NCI-H460 (cell line): Measurements from ENCODE around the gene OR4K2. TPM values are rescaled to one million over a fixed set of nuclear protein-coding genes. Genes with fewer than 3 reads are reported as not detected.

Source experiments
- total RNA-seq: library from RNA; depleted of rRNA; stranded (reverse); fragments of >200 nt; shearing (Covaris generic); gene quantifications from 2 replicates; pipeline ENCODE4 v1.2.3, GENCODE V29; 2014; rRNA removed

Gene OR4K2
- total RNA-seq, 1 experiment from 2014 or later = not detected

Other genes starting within 250 kb of the OR4K2 start
- not detected in 2 replicates for gene OR11H2, start 161.3 kb upstream of the OR4K2 start, total RNA-seq
- gene OR4Q3, start 131.6 kb upstream of the OR4K2 start, total RNA-seq = not detected in 2 replicates
- not detected in 2 replicates for gene OR4M1, start 101.6 kb upstream of the OR4K2 start, total RNA-seq
- not detected in 2 replicates for gene OR4N2, start 71.4 kb upstream of the OR4K2 start, total RNA-seq
- not detected in 2 replicates for gene OR4K5, start 45.5 kb downstream of the OR4K2 start, total RNA-seq
- gene OR4K1, start 55.8 kb downstream of the OR4K2 start, total RNA-seq = not detected in 2 replicates
- gene OR4K15, start 100.4 kb downstream of the OR4K2 start, total RNA-seq = not detected in 2 replicates
- gene OR4Q2, start 127.0 kb downstream of the OR4K2 start, total RNA-seq = not detected in 2 replicates
- not detected in 2 replicates for gene OR4K14, start 144.2 kb downstream of the OR4K2 start, total RNA-seq
- 0.02 TPM in 1 of 2 replicates, not detected in the other for gene OR4K13, start 160.9 kb downstream of the OR4K2 start, total RNA-seq
- not detected in 2 replicates for gene OR4L1, start 184.9 kb downstream of the OR4K2 start, total RNA-seq
- not detected in 2 replicates for gene OR4K17, start 235.6 kb downstream of the OR4K2 start, total RNA-seq